ACC112 (cell line): ENCODE data around the gene SLCO4C1.
"Not testable (repeated sequence)": the region's sequence is repeated elsewhere in the genome, so short reads cannot be mapped to it uniquely, and the experiment has no call there.

Experiments used
- H2AFZ ChIP-seq: fragments of 200-600 bp; sonication (generic); one replicate; pipeline ENCODE4 v1.6.0; 2017; ENCODE audit warnings: antibody characterized with exemption, low read length; ENCODE audit not compliant: unreplicated experiment
- H3K27ac ChIP-seq: fragments of 200-600 bp; sonication (generic); 2 replicates; pipeline ENCODE4 v1.5.1; 2014; ENCODE audit warnings: low read depth, mild to moderate bottlenecking, antibody characterized with exemption, low read length, moderate library complexity
- H3K27me3 ChIP-seq: fragments of 200-600 bp; sonication (generic); 2 replicates; pipeline ENCODE4 v1.6.1; 2014; ENCODE audit warnings: mild to moderate bottlenecking, antibody characterized with exemption, low read length, moderate library complexity, mixed read lengths; ENCODE audit not compliant: insufficient read depth
- H3K36me3 ChIP-seq: fragments of 200-600 bp; sonication (generic); 2 replicates; pipeline ENCODE4 v1.6.1; 2016; ENCODE audit warnings: mild to moderate bottlenecking, antibody characterized with exemption, low read length, moderate library complexity, mixed read lengths; ENCODE audit not compliant: insufficient read depth
- H3K4me1 ChIP-seq: fragments of 200-600 bp; sonication (generic); one replicate; pipeline ENCODE4 v1.6.1; 2016; ENCODE audit warnings: low read length, mixed read lengths; ENCODE audit not compliant: insufficient read depth, unreplicated experiment, control insufficient read depth
- H3K4me3 ChIP-seq: fragments of 200-600 bp; sonication (generic); 2 replicates; pipeline ENCODE4 v1.5.1; 2014; ENCODE audit warnings: mild to moderate bottlenecking, low read depth, low read length
- H3K79me2 ChIP-seq: fragments of 200-600 bp; sonication (generic); one replicate; pipeline ENCODE4 v1.6.0; 2016; ENCODE audit warnings: low read length; ENCODE audit not compliant: control insufficient read depth, unreplicated experiment, insufficient read depth

Gene SLCO4C1, protein sequence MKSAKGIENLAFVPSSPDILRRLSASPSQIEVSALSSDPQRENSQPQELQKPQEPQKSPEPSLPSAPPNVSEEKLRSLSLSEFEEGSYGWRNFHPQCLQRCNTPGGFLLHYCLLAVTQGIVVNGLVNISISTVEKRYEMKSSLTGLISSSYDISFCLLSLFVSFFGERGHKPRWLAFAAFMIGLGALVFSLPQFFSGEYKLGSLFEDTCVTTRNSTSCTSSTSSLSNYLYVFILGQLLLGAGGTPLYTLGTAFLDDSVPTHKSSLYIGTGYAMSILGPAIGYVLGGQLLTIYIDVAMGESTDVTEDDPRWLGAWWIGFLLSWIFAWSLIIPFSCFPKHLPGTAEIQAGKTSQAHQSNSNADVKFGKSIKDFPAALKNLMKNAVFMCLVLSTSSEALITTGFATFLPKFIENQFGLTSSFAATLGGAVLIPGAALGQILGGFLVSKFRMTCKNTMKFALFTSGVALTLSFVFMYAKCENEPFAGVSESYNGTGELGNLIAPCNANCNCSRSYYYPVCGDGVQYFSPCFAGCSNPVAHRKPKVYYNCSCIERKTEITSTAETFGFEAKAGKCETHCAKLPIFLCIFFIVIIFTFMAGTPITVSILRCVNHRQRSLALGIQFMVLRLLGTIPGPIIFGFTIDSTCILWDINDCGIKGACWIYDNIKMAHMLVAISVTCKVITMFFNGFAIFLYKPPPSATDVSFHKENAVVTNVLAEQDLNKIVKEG

GRCh38 chr5:102296178-102296817 lies at the start of gene SLCO4C1:
SLCO4C1 (minus strand) TSS chr5:102296284; CDS start chr5:102296262, 22 bp downstream.
- peaks cover 5% of the 10 kb centered on the region for H3K27me3 ChIP-seq
- H3K79me2 ChIP-seq, result no peaks in the 10 kb centered on the region
- peak within 1 kb of the TSS; percentile 91 for H2AFZ ChIP-seq
- H3K27ac ChIP-seq, result no peak within 1 kb of the TSS
- H3K4me1 ChIP-seq, result no peaks in the 10 kb centered on the region
- peak within 1 kb of the TSS; percentile 76 for H3K4me3 ChIP-seq
- H3K36me3 ChIP-seq, result no peaks in the 10 kb centered on the region

DNA sequence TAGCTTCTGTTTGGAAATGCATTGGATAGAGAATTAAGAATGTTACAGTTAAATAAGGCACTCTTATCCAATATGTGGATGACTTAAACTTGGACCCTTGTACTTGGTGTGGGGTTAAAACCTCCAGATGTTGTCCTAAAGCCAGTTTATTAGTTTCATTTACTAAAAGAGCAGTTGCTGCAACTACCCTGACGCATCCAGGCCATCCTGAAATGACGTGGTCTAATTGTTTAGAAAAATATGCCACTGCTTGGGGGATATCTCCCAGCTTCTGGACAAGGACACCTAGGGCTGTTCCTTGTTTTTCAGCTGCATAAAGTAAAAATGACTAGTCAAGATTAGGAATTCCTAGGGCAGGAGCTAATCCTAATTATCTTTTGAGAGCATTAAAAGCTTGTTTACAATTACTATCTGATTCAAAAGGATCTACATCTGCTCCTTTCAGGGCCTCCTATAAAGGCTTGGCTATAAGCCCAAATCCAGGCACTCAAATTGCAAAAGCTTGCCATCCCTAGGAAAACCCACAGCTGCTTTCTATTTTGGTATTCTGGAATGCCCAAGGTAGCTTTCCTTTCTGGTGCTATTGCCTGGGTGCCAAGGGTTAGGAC lies 45.7 kb upstream of the SLCO4C1 start:
- Histone ChIP-seq H3K27ac (no peak overlapping the region), H2AFZ (no peak overlapping the region), H3K36me3 (no peaks in the 10 kb centered on the region), H3K79me2 (no peaks in the 10 kb centered on the region), H3K27me3 (peaks cover 13% of the 10 kb centered on the region; the same call in 1 of the 2 replicates), H3K4me1 (no peaks in the 10 kb centered on the region), H3K4me3 (no peak overlapping the region)

GRCh38 chr5:102324714-102325113 lies 28.6 kb upstream of the SLCO4C1 start:
- H2AFZ ChIP-seq, result no peak overlapping the region
- peaks cover 4% of the 10 kb centered on the region; the same call in 1 of the 2 replicates for H3K27me3 ChIP-seq
- H3K4me3 ChIP-seq, result no peak overlapping the region
- H3K4me1 ChIP-seq, result no peaks in the 10 kb centered on the region
- H3K27ac ChIP-seq, result no peak overlapping the region
- no peaks in the 10 kb centered on the region for H3K79me2 ChIP-seq
- H3K36me3 ChIP-seq, result no peaks in the 10 kb centered on the region

- not testable (repeated sequence) for H3K36me3 ChIP-seq, H3K4me3 ChIP-seq, H3K27me3 ChIP-seq, H3K79me2 ChIP-seq, H3K27ac ChIP-seq, H3K4me1 ChIP-seq, H2AFZ ChIP-seq
Observed at GRCh38 chr5:102318801-102319200, 22.7 kb upstream of the SLCO4C1 start.

DNA sequence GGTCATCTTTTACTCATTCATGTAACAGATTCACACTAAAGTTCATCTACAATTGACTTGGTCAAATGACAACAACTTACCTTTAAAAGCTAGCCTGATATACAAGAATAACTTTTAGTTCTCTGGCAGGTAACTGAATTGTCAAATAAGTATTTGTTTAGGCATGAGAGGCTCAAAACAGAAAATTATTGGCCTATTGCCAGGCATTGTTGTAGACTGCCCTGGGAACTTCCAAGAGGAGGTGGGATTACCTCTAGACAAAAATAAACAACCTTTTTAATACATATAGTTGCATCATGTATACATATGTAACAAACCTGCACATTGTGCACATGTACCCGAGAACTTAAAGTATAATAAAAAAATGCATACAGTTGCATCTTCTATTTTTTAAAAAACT lies 18.2 kb upstream of the SLCO4C1 start:
- H3K4me1 ChIP-seq, result no peaks in the 10 kb centered on the region
- no peaks in the 10 kb centered on the region for H3K27me3 ChIP-seq
- H3K79me2 ChIP-seq, result no peaks in the 10 kb centered on the region
- no peak overlapping the region for H2AFZ ChIP-seq
- no peaks in the 10 kb centered on the region for H3K36me3 ChIP-seq
- no peak overlapping the region for H3K27ac ChIP-seq
- no peak overlapping the region for H3K4me3 ChIP-seq

DNA sequence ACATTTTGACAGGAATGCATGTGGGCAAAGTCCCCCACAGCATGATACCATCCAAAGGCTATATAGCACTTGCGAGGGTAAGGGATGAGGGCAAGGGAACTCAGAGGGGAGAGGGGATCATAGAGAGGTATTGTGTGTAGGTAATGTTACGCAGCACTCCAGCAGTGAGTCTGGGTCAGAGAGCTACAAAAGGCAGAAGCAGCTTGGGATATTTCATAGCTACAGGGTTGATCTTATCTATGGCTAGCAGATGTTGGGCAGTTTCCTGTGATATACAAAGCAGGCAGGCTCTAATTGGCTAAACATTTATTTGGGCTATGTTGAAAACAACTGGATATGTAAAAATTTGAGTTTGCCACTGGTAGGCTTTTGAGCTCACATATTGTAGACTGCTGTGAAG lies 17.8 kb upstream of the SLCO4C1 start:
- Histone ChIP-seq H2AFZ (no peak overlapping the region), H3K4me3 (no peak overlapping the region), H3K27ac (no peak overlapping the region), H3K36me3 (no peaks in the 10 kb centered on the region), H3K79me2 (no peaks in the 10 kb centered on the region), H3K27me3 (no peaks in the 10 kb centered on the region), H3K4me1 (no peaks in the 10 kb centered on the region)

- H3K4me3 ChIP-seq, result no peak overlapping the region
- H3K27ac ChIP-seq, result no peak overlapping the region
- no peak overlapping the region for H2AFZ ChIP-seq
- H3K79me2 ChIP-seq, result no peaks in the 10 kb centered on the region
- H3K36me3 ChIP-seq, result no peaks in the 10 kb centered on the region
- no peaks in the 10 kb centered on the region for H3K27me3 ChIP-seq
- no peaks in the 10 kb centered on the region for H3K4me1 ChIP-seq
Observed at GRCh38 chr5:102312586-102313370, 16.7 kb upstream of the SLCO4C1 start.

GRCh38 chr5:102309586-102309985 lies 13.5 kb upstream of the SLCO4C1 start:
- Histone ChIP-seq H3K27ac (no peak overlapping the region), H3K4me1 (no peaks in the 10 kb centered on the region), H3K27me3 (no peaks in the 10 kb centered on the region), H3K4me3 (no peak overlapping the region), H3K36me3 (no peaks in the 10 kb centered on the region), H2AFZ (no peak overlapping the region), H3K79me2 (no peaks in the 10 kb centered on the region)

- Histone ChIP-seq H3K27ac (no peak overlapping the region), H3K27me3 (no peaks in the 10 kb centered on the region), H3K36me3 (no peaks in the 10 kb centered on the region), H3K4me3 (no peak overlapping the region), H3K79me2 (no peaks in the 10 kb centered on the region), H2AFZ (no peak overlapping the region), H3K4me1 (no peaks in the 10 kb centered on the region)
Observed at GRCh38 chr5:102307232-102307631, 11.1 kb upstream of the SLCO4C1 start.

GRCh38 chr5:102306121-102306520 lies 10.0 kb upstream of the SLCO4C1 start:
- H2AFZ ChIP-seq, result no peak overlapping the region

More at GRCh38 chr5:102306121-102306520, 10.0 kb upstream of the SLCO4C1 start:
- Histone ChIP-seq H3K4me3 (no peak overlapping the region), H3K36me3 (no peaks in the 10 kb centered on the region), H3K4me1 (no peaks in the 10 kb centered on the region), H3K27ac (no peak overlapping the region), H3K27me3 (no peaks in the 10 kb centered on the region), H3K79me2 (no peaks in the 10 kb centered on the region)
